Stimulated activated CD4-positive, alpha-beta T cell treated with anti-CD3 and anti-CD28 coated beads, TNF-alpha, amount 100 ng/mL, for 1 hour (primary cell): Measurements from ENCODE around the gene RAI1.

ENCODE experiments used
- DNase-seq, 3 donors: peaks; one replicate each; pipeline ENCODE4 v3.0.0-alpha.2; 2020; ENCODE audit warnings: low read depth in 3 of 3, low spot score in 1 of 3

RAI1 gene

GRCh38 chr17:17826342-17826713 is 145.1 kb downstream of the RAI1 start:
- no peak for DNase-seq

DNA sequence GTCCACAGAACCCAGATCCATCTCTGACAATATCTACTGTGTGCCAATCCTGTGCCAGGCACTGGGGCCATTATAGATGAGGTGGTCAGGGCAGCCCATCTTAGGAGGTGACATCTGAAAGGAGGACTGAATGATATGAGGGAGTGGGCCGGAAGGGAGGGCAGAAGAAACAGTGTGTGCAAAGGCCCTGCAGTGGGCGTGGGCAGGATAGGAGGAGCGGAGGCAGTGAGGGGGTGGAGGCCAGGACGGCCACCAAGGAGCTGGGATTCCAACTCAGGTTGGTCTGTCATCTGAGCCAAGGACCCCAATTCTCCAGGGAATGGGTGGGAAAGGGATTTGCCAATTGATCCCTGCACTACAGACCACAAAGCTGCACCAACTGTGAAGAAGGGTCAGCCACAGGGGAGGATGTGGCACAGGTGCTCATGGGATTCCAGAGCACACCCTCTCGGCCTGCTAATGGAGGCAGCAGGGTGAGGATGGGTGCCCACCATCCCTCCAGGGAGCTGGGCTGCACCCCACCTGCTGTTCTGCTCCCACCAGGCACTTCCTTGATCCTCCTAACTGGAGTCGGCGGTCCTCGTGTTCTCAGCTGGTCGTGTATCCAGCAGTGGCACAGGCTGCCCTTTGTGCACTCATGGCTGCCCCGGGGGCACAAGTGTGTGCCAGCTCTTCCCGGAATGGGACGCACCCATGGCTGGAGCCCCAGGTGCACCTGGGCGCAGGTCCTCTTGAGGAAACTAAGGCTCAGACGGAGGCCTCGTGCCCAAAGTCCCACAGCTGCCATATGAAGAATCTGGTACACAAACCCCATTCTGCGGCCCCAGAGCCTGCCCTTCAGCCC is 145.9 kb downstream of the RAI1 start:
- DNase-seq: no peak

DNA sequence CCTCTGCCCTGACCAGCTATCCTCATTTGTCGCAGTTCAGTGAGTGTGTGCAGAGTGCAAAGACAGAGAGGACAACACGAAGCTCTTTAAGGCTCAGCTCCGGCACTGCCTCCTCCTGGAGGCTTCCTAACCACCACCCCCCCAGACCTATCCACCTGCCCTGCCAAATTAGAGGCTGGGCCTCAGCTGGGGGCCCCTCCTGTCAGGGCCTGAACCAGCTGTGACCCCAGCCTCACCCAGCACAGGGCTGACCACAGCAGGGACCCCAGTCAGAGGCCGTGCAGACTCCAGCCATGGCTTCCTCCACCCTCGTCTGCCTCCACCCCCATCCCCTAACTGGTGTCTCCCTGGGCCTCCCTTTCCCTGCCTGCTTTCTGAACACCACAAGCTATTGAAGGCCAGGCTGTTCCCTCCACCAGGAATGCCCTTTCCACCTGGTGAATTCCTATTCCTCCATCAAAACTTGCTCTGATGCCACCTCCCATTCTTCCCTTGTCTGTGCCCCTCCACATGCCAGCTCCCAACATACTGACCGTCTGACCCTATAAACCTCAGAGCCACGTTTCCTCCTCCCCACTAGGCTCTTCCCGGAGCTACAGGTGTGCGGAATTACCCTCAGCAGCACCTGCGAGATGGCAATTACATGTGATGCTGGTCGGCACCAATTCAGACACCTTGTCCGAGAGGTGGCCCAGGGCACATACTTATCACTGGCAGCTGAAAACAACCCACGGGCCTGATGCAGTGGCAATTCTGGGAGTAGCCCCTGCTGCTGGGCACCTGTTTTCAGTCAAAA is 146.8 kb downstream of the RAI1 start:
- DNase-seq: no peak

- DNase-seq: no peak
Observed at GRCh38 chr17:17830269-17830567, 149.0 kb downstream of the RAI1 start.

DNA sequence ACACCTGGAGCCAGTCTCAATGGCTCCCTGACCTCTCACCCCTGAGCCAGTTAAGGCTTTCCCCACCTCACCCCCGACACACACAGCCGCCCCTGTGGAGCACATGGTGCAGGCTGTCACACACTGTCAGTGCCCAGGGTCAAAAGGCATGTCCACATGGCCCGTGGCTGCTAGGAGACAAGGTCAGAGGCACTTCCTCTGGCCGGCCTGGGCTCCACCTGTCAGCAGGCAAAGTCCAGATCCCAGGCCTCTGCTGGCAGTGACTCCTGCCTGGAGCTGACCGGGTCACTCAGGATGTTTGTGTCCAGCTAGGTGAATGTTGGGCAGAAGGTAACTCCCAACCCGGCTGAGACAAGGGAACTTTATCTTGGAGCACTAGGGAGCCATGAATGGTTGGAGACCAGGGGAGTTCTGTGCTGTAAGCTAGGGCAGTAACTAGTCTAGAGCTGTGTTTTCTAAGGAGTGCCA is 149.5 kb downstream of the RAI1 start:
- no peak for DNase-seq

DNA sequence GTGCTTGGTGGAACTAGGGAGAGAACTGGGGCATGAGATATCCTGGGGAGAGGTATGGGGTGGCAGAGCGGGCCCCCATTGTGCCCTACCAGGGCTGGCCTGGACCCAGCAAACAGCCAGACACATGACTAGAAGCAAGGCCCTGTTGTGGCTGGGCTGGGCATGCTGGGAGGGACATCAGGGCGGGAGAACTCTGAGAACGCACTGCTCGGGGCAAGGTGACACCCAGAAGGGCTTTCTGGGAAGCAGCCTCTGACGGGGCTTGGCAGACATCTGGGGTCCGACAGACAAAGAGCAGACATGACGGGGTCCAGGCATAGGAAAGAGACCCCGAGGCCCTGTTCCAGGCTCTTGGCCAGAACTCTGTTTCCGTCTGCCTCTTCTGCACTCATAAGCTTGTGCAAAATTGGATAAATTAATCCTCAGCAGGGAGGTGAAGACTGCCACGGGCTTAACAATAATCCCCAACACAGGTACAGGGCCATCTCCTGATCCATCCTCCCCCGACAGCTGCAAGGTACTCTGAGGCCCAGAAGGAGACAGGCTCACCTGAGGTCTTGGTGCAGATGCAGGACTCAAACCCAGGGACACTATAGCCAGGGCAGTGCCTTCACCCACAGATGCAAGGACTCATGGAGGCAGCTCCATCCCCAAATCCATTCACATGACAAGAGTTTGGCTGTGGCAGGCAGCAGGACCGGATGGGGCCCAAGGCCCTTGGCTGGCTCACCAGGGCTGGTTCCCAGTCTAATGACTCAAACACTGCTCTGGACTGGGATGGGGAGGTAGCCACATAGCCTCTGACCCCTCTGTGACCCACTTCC is 150.2 kb downstream of the RAI1 start:
- no peak for DNase-seq

GRCh38 chr17:17832032-17832363 is 150.7 kb downstream of the RAI1 start:
- DNase-seq: no peak

DNA sequence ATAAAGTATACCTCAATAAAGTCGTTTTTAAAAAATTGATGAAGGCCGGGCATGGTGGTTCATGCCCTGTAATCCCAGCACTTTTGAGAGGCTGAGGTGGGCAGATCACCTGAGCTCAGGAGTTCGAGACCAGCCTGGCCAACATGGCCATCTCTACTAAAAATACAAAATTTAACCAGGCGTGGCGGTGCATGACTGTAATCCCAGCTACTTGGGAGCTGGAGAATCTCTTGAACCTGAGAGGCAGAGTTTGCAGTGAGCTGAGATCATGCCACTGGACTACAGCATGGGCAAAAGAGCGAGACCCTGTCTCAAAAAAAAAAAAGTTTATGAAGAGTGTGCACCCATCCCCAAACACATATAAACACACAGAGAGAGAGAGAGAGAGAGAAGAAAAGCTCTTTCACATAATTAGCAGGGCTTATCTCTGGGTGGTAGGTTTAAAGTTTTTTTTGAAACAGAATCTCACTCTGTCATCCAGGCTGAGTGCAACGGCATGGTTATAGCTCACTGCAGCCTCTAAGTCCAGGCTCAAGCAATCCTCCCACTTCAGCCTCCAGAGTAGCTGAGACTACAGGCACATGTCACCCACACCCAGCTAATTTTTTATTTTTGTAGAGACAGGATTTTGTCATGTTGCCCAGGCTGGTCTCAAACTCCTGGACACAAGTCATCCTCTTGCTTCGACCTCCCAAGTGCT is 152.6 kb downstream of the RAI1 start:
- DNase-seq: no peak

DNA sequence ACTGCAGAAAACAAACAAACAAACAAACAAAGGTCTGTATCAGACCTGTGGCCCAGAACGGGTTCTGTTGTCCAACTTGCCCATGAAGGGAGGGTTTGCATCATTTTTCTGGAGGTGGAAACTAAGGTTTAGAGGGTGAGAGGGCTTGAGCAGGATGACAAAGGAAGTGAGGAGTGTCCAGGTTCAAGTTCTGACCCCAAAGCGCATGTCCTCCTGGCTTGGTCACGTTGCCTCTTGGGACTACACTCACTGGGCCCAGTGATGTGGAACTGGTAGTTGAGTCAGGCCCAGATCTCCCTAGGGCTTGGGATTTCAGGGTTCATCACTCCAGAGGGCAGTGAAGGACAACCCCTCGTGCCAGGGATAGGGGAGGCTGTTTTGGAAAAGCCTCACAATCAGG is 153.7 kb downstream of the RAI1 start:
- no peak for DNase-seq

GRCh38 chr17:17835415-17836249 is 154.4 kb downstream of the RAI1 start:
- no peak for DNase-seq

GRCh38 chr17:17836250-17836817 is 155.1 kb downstream of the RAI1 start:
- DNase-seq: peak; percentile 89 to 95 (median 92)

DNA sequence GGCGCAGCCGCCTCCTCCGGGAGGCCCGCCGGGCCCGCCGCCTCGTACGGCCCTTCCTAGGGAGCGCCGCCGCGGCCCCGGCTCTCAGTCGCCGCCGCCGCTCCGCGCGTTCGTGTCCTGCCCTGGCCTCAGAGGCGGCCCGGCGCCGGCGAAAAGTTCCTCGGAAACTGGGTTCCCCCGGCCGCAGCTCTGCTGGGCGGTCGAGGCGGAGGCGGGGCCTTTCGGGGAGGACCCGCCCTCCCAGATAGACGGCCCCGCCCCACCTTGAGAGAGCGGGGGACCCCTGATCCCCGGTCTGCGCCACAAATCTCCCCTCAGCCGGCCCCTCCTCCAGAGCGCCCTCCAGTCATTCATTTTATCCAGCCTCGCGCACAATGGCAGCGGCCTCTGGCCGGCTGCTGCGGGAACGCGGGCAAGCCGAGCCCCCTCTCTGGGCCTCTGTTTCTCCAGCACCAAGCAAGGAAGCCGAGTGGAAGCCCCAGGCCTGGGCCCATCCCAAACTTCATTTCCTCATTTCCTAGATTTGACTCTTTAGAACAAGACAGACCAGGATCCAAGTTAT is 155.6 kb downstream of the RAI1 start, which contains the start of gene SREBF1:
Gene SREBF1 (minus strand): TSS at position 169 of the 562 bp plus-strand sequence. CDS start 169 bp downstream, outside the sequence.
- DNase-seq: peak in 2 of 3 donors; percentile 24 to 41

DNA sequence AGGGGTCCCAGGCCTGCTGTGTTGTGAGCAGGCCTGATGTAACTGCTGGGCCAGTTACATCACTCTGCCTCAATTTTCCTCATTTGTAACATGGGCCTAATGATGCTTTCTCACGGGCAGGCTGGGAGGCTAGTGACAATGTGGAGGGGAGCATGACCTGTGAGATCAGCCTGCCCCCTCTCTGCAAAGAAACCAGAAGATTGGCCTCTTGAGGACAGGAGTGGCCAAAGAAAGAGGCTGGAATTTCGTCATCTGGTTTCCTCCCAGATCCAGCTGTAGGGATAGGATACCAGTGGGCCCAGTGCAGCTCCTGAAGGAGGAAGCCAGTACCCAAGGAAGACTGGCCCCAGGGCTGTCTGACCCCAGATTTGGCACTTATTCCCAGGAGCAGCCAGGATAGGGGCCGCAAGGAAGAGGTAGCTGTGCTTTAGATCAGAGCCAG is 156.1 kb downstream of the RAI1 start:
- no peak for DNase-seq

GRCh38 chr17:17837966-17838962 is 157.0 kb downstream of the RAI1 start:
- DNase-seq: no peak

- peak; percentile 21 to 67 (median 60) for DNase-seq
Observed at GRCh38 chr17:17839791-17840707, 158.8 kb downstream of the RAI1 start.

GRCh38 chr17:17840751-17841591 is 159.7 kb downstream of the RAI1 start:
- no peak for DNase-seq
